ENCODE measurements around the gene PTPRR. TPM values are rescaled to one million over a fixed set of nuclear protein-coding genes. Genes with fewer than 3 reads are reported as not detected.

Gene PTPRR
- total RNA-seq, 1 donor from 2014 or later: 0.33 TPM

- Mint-ChIP-seq H3K27ac (ENCODE audit: unreplicated experiment) (no peak overlapping the region), H3K36me3 (ENCODE audit: low read depth, unreplicated experiment) (no peaks in the 10 kb centered on the region), H3K27me3 (ENCODE audit: unreplicated experiment) (peaks cover 2% of the 10 kb centered on the region), H3K9me3 (ENCODE audit: unreplicated experiment) (no peaks in the 10 kb centered on the region), H3K4me1 (ENCODE audit: unreplicated experiment) (no peaks in the 10 kb centered on the region), H3K4me3 (ENCODE audit: unreplicated experiment) (no peak overlapping the region)
- DNase-seq (ENCODE audit: low spot score): no peak
- TF ChIP-seq, protein P1, sequence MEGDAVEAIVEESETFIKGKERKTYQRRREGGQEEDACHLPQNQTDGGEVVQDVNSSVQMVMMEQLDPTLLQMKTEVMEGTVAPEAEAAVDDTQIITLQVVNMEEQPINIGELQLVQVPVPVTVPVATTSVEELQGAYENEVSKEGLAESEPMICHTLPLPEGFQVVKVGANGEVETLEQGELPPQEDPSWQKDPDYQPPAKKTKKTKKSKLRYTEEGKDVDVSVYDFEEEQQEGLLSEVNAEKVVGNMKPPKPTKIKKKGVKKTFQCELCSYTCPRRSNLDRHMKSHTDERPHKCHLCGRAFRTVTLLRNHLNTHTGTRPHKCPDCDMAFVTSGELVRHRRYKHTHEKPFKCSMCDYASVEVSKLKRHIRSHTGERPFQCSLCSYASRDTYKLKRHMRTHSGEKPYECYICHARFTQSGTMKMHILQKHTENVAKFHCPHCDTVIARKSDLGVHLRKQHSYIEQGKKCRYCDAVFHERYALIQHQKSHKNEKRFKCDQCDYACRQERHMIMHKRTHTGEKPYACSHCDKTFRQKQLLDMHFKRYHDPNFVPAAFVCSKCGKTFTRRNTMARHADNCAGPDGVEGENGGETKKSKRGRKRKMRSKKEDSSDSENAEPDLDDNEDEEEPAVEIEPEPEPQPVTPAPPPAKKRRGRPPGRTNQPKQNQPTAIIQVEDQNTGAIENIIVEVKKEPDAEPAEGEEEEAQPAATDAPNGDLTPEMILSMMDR (IDR thresholded peaks at IDR 0.05; ENCODE audit: unreplicated experiment): no peak
Observed at GRCh38 chr12:70838127-70838526, 82.4 kb downstream of the PTPRR start.

DNA sequence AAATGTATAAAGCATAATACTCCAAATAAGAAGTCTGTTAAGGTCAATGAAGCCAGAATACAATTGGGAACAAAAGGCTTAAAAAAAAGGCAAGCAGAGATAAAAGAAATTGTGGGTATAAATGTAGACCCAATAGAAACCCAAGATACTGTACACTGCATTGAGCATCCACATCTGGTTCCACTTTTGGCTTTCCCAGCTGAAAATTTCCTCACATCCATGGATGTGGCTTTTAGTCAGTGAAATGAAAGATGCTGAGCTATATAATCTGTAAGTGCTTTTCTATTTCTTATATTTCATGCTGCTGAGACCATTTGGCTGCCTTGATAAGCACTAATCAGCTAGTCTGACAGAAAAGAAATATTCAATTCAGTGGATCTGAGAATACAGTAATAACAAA is 83.5 kb downstream of the PTPRR start:
- Mint-ChIP-seq H3K27me3 (ENCODE audit: unreplicated experiment) (no peaks in the 10 kb centered on the region), H3K36me3 (ENCODE audit: low read depth, unreplicated experiment) (no peaks in the 10 kb centered on the region), H3K4me3 (ENCODE audit: unreplicated experiment) (no peak overlapping the region), H3K27ac (ENCODE audit: unreplicated experiment) (no peak overlapping the region), H3K9me3 (ENCODE audit: unreplicated experiment) (no peaks in the 10 kb centered on the region), H3K4me1 (ENCODE audit: unreplicated experiment) (no peaks in the 10 kb centered on the region)
- TF ChIP-seq, protein P1 (IDR thresholded peaks at IDR 0.05; ENCODE audit: unreplicated experiment): no peak
- no peak for DNase-seq (ENCODE audit: low spot score)

DNA sequence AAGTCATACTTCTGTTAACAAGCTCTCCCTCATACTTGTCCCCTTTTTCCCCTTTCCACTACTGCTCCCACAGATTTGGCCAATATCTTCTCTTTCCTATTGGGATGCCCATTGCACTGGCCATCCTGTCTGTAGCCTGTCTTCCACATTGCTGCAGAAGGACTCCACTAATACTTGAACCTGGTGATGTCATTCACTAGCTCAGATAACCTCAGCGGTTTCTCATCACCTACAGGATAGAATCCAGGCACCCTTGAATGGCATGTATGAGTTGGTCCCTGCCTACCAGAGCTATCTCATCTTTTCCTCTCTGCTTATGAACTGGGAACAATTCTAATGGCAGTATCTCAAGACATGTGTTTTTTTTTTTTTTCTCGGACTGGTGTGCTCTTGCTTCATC is 84.6 kb downstream of the PTPRR start:
- no peaks in the 10 kb centered on the region for H3K9me3 Mint-ChIP-seq (ENCODE audit: unreplicated experiment)
- no peak overlapping the region for H3K4me3 Mint-ChIP-seq (ENCODE audit: unreplicated experiment)
- no peak overlapping the region for H3K27ac Mint-ChIP-seq (ENCODE audit: unreplicated experiment)
- TF ChIP-seq, protein P1 (IDR thresholded peaks at IDR 0.05; ENCODE audit: unreplicated experiment): no peak
- H3K36me3 Mint-ChIP-seq (ENCODE audit: low read depth, unreplicated experiment): no peaks in the 10 kb centered on the region
- no peaks in the 10 kb centered on the region for H3K4me1 Mint-ChIP-seq (ENCODE audit: unreplicated experiment)
- no peak for DNase-seq (ENCODE audit: low spot score)
- no peaks in the 10 kb centered on the region for H3K27me3 Mint-ChIP-seq (ENCODE audit: unreplicated experiment)

DNA sequence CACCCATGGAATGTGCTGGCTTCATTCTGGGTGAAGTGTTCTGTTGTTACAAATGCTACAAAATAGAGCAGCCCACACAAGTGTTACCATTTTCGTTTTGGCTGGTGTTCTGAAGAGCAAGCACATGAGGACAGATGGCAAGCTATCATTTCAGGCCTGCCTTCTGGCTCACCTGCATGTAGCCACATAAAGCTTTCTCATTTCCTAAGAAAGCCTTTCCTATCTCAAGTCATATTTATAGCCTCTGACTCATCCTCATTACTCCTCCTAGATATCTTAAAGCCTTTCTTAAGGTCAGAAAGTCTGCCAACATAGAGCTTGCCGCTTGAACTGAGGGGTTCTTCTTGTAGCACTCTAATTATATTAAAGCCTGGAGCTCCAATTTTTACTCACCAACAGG is 89.0 kb downstream of the PTPRR start:
- Mint-ChIP-seq H3K27ac (ENCODE audit: unreplicated experiment) (no peak overlapping the region), H3K9me3 (ENCODE audit: unreplicated experiment) (no peaks in the 10 kb centered on the region), H3K4me3 (ENCODE audit: unreplicated experiment) (no peak overlapping the region), H3K27me3 (ENCODE audit: unreplicated experiment) (no peaks in the 10 kb centered on the region), H3K4me1 (ENCODE audit: unreplicated experiment) (no peaks in the 10 kb centered on the region), H3K36me3 (ENCODE audit: low read depth, unreplicated experiment) (no peaks in the 10 kb centered on the region)
- TF ChIP-seq, protein P1 (IDR thresholded peaks at IDR 0.05; ENCODE audit: unreplicated experiment): no peak
- DNase-seq (ENCODE audit: low spot score): no peak

DNA sequence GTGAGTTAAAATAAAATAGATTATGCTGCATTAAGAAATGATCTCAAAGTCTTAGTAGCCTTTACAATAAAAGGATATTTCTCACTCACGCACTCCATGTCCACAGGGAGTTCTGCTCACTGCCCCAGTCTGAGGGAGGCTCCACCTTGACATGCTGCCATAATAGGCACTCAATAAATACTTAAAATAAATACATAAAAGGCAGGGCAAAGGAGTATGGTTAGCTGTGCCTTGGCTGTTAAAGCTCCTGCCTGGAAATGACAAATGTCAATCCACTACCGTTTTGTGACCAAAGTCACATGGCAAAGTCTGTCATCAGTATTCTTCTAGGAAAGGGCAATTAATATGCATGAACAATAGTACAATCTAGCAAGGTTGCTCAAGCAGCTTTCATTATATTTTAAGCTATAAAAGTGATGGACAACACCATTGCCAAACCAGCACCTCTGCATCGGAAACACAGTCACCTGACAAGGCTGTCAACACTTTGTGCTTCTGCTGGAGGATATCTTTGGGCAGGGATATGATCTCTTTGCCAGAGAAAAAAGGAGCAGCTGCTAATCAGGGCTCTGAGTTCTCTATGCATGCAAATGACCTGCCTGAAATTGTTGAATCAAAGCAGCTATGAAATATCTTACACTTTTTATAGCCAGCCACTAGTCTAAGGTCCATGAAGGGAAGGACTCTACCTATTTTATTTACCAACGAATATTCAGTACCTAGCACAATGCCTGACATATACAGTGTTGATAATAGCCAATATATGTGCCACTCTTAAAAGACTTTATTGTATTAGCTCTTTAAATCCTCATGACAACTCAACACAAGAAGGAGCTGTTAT is 90.1 kb downstream of the PTPRR start:
- no peak for DNase-seq (ENCODE audit: low spot score)
- TF ChIP-seq, protein P1 (IDR thresholded peaks at IDR 0.05; ENCODE audit: unreplicated experiment): no peak
- Mint-ChIP-seq H3K36me3 (ENCODE audit: low read depth, unreplicated experiment) (no peaks in the 10 kb centered on the region), H3K27ac (ENCODE audit: unreplicated experiment) (no peak overlapping the region), H3K4me3 (ENCODE audit: unreplicated experiment) (no peak overlapping the region), H3K27me3 (ENCODE audit: unreplicated experiment) (no peaks in the 10 kb centered on the region), H3K4me1 (ENCODE audit: unreplicated experiment) (no peaks in the 10 kb centered on the region), H3K9me3 (ENCODE audit: unreplicated experiment) (no peaks in the 10 kb centered on the region)

Data from endothelial cell (in vitro differentiated cells).